Osteoblast (primary cell): ENCODE data around the gene MGRN1. TPM values are rescaled to one million over a fixed set of nuclear protein-coding genes. Genes with fewer than 3 reads are reported as not detected.

Experiments used
- DNase-seq: peaks from one replicate; pipeline ENCODE4 v3.0.0; 2011; ENCODE audit warnings: low spot score, mixed read lengths; ENCODE audit not compliant: insufficient read length; ENCODE audit errors: missing footprints
- H2AFZ ChIP-seq: 2 replicates; pipeline ENCODE4 v1.6.0; 2011; ENCODE audit warnings: mild to moderate bottlenecking, low read length
- H3K27ac ChIP-seq: 2 replicates; pipeline ENCODE4 v1.5.1; 2011; ENCODE audit warnings: mild to moderate bottlenecking, low read depth, low read length, moderate library complexity
- H3K27me3 ChIP-seq: 2 replicates; pipeline ENCODE4 v1.6.0; 2012; ENCODE audit warnings: mild to moderate bottlenecking, control low read depth, inconsistent platforms, low read length, moderate library complexity; ENCODE audit not compliant: insufficient read depth
- H3K36me3 ChIP-seq: 2 replicates; pipeline ENCODE4 v1.5.1; 2011; ENCODE audit warnings: mild to moderate bottlenecking, low read length, control low read depth, moderate library complexity; ENCODE audit not compliant: insufficient read depth
- H3K4me1 ChIP-seq: 2 replicates; pipeline ENCODE4 v1.5.1; 2011; ENCODE audit warnings: mild to moderate bottlenecking, low read length, control low read depth, moderate library complexity; ENCODE audit not compliant: insufficient read depth
- H3K4me2 ChIP-seq: 2 replicates; pipeline ENCODE4 v1.6.0; 2011; ENCODE audit warnings: mild to moderate bottlenecking, low read length; ENCODE audit not compliant: insufficient read depth
- H3K4me3 ChIP-seq: fragments of 200-600 bp; sonication (generic); 3 replicates; pipeline ENCODE4 v1.5.1; 2012; ENCODE audit warnings: mild to moderate bottlenecking, low read length, inconsistent platforms; ENCODE audit not compliant: insufficient read depth
- H3K79me2 ChIP-seq: 2 replicates; pipeline ENCODE4 v1.6.0; 2012; ENCODE audit warnings: mild to moderate bottlenecking, low read length, control low read depth, inconsistent platforms; ENCODE audit not compliant: insufficient read depth
- H3K9me3 ChIP-seq: 2 replicates; pipeline ENCODE4 v1.5.1; 2011; ENCODE audit warnings: low read depth, low read length, control low read depth
- H4K20me1 ChIP-seq: 2 replicates; pipeline ENCODE4 v1.6.0; 2012; ENCODE audit warnings: mild to moderate bottlenecking, low read length, control low read depth; ENCODE audit not compliant: insufficient read depth
- total RNA-seq: library from RNA; depleted of rRNA; stranded (reverse); fragments of >200 nt; gene quantifications from 2 replicates; pipeline ENCODE4 v1.2.3, GENCODE V29; 2012
- TF ChIP-seq, protein P1 (sequence below): IDR thresholded peaks from 2 replicates; pipeline ENCODE4 v1.5.1; 2011; ENCODE audit warnings: mild to moderate bottlenecking, low read depth, low read length, moderate library complexity; ENCODE audit errors: extremely low read depth

Gene MGRN1
- total RNA-seq, 1 donor: 46.7 TPM

DNA sequence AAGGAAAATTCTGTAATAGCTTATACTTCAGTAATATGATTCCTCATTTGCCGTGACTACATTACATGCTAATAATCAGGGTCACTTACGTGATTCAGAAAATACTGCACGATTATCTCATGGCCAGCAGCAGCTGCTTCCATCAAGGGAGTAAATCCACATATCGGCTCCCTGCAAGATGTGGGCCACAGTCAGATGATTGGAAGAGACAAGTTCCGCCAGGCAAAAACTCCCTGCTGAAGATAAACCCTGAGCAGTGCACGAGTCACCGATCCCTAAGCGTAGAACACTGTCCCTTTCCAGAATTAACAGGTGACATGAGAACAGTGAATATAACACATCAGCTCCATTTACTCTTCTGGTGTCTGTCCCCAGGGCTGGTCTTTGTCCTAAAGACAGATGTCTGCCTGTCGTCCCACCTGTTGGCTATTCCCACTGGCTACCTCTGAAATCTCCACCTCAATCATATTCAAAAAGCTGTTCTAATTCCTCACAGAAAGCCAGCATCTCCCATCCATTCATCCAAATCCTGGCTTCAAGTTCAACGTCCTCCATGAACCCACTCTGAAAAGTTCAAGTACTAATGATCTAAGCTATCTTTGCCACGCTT lies 100.1 kb downstream of the MGRN1 start:
- Histone ChIP-seq H3K4me1 (no peaks in the 10 kb centered on the region), H4K20me1 (no peaks in the 10 kb centered on the region), H3K27me3 (no peaks in the 10 kb centered on the region), H3K9me3 (no peaks in the 10 kb centered on the region), H3K79me2 (peaks cover 3% of the 10 kb centered on the region), H3K36me3 (peaks cover 35% of the 10 kb centered on the region), H3K4me3 (no peak overlapping the region), H3K4me2 (no peak overlapping the region), H2AFZ (no peak overlapping the region), H3K27ac (no peak overlapping the region)
- DNase-seq: peak; percentile 18
- TF ChIP-seq, protein P1, sequence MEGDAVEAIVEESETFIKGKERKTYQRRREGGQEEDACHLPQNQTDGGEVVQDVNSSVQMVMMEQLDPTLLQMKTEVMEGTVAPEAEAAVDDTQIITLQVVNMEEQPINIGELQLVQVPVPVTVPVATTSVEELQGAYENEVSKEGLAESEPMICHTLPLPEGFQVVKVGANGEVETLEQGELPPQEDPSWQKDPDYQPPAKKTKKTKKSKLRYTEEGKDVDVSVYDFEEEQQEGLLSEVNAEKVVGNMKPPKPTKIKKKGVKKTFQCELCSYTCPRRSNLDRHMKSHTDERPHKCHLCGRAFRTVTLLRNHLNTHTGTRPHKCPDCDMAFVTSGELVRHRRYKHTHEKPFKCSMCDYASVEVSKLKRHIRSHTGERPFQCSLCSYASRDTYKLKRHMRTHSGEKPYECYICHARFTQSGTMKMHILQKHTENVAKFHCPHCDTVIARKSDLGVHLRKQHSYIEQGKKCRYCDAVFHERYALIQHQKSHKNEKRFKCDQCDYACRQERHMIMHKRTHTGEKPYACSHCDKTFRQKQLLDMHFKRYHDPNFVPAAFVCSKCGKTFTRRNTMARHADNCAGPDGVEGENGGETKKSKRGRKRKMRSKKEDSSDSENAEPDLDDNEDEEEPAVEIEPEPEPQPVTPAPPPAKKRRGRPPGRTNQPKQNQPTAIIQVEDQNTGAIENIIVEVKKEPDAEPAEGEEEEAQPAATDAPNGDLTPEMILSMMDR: no peak

DNA sequence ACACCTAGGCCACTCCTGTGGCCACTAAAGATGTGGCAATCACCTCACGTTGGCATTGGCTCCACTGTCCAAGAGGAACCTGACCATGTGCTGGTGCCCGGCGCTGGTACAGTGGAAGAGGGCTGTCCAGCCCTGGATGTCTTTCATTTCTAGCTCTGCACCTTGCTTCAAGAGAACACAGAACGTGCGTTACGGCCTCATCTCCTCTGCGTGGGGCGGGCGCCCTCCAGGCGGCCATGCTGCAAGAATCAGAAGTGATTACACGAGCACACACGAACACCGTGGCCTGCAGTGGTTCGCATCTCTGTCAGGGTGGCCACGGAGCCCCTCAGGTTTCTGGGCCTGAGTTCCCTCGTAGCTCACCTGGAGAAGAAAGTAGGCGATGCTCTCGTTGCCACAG lies 102.0 kb downstream of the MGRN1 start:
- Histone ChIP-seq H2AFZ (no peak overlapping the region), H3K36me3 (peaks cover 47% of the 10 kb centered on the region), H3K4me3 (no peak overlapping the region), H3K27ac (no peak overlapping the region), H3K9me3 (no peaks in the 10 kb centered on the region), H3K79me2 (peaks cover 12% of the 10 kb centered on the region), H4K20me1 (no peaks in the 10 kb centered on the region), H3K4me2 (no peak overlapping the region), H3K27me3 (no peaks in the 10 kb centered on the region), H3K4me1 (no peaks in the 10 kb centered on the region)
- TF ChIP-seq, protein P1: no peak
- DNase-seq: peak; percentile 37

DNA sequence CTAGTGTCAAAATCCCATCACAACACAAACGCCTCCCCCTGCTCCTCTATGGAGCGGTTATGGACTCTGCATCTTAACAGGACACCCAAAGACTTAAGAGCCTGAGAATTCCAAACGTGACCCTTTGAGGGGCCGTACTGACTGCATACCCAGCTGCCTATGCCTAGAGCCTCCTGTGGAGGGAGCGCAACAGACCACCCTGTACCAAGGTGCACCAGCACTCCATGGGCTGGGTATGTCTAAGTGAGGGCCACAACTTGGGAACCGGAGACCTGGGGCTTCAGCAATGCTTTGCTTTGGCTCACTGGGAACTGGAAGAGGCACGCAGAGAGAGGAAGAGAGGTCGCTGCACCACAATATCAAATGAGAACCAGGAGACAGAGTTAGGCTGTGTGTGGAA lies 104.0 kb downstream of the MGRN1 start:
- DNase-seq: peak; percentile 36
- H2AFZ ChIP-seq: no peak overlapping the region
- no peaks in the 10 kb centered on the region for H3K9me3 ChIP-seq
- no peaks in the 10 kb centered on the region for H3K4me1 ChIP-seq
- H3K4me2 ChIP-seq: no peak overlapping the region
- no peaks in the 10 kb centered on the region for H4K20me1 ChIP-seq
- H3K79me2 ChIP-seq: peaks cover 31% of the 10 kb centered on the region
- no peaks in the 10 kb centered on the region for H3K27me3 ChIP-seq
- H3K36me3 ChIP-seq: peaks cover 42% of the 10 kb centered on the region
- H3K27ac ChIP-seq: no peak overlapping the region
- no peak overlapping the region for H3K4me3 ChIP-seq
- TF ChIP-seq, protein P1: no peak

DNA sequence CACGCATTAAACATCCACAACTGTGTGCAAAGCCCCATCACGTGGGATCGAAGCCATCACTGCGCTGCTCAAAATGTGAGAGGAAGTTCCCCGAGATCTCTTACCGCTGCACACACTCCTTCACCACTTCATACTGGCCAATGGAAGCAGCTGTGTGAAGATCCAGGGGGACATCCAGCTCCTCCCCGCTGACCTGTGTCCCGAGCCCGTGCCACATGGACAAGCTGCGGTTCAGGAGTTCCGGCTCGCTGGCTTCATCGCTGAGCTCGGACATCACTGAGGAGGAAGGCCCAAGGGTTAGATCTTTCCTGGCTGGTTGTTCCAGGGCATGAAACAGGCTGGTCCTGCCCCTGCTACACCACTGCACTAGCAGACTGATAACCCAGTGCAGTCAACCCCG lies 105.2 kb downstream of the MGRN1 start:
- Histone ChIP-seq H3K4me2 (no peak overlapping the region), H3K27me3 (no peaks in the 10 kb centered on the region), H3K4me1 (peaks cover under 1% of the 10 kb centered on the region), H3K36me3 (peaks cover 32% of the 10 kb centered on the region), H3K4me3 (no peak overlapping the region), H4K20me1 (no peaks in the 10 kb centered on the region), H2AFZ (no peak overlapping the region), H3K79me2 (peaks cover 35% of the 10 kb centered on the region), H3K9me3 (no peaks in the 10 kb centered on the region), H3K27ac (no peak overlapping the region)
- TF ChIP-seq, protein P1: no peak
- peak; percentile 4 for DNase-seq
